CD8-positive, alpha-beta memory T cell (primary cell): ENCODE results near the gene ARHGEF7. TPM values are rescaled to one million over a fixed set of nuclear protein-coding genes. Genes with fewer than 3 reads are reported as not detected.

Experiments
- CTCF ChIA-PET: fragments of 350-600 bp; sonication (Branson Sonifier 250); formaldehyde crosslinking; loops from one replicate; lab custom pipeline; 2021; ENCODE audit warnings: antibody characterized with exemption; lab: Charles Lee
- POLR2A ChIA-PET: fragments of 350-600 bp; sonication (Branson Sonifier 250); formaldehyde crosslinking; loops from one replicate; lab custom pipeline; 2021; ENCODE audit warnings: antibody characterized with exemption; lab: Charles Lee
- DNase-seq, 5 donors: peaks; one replicate each; pipeline versions ENCODE4 v3.0.0 to v3.0.0-alpha.2; 2020 to 2022; ENCODE audit warnings: mixed read lengths in 1 of 5
- H3K27ac ChIP-seq: one replicate; pipeline ENCODE4 v1.7.0; 2013; ENCODE audit warnings: low read depth, mild to moderate bottlenecking, low read length, moderate library complexity
- H3K27me3 ChIP-seq: 2 replicates; pipeline ENCODE4 v1.7.0; 2013; ENCODE audit warnings: low read length, mild to moderate bottlenecking; ENCODE audit not compliant: insufficient read depth, poor library complexity, severe bottlenecking
- H3K36me3 ChIP-seq: 2 replicates; pipeline ENCODE4 v1.7.0; 2013; ENCODE audit warnings: mild to moderate bottlenecking, low read length, moderate library complexity; ENCODE audit not compliant: insufficient read depth
- H3K4me1 ChIP-seq: 2 replicates; pipeline ENCODE4 v1.7.0; 2013; ENCODE audit warnings: mild to moderate bottlenecking, low read length, moderate library complexity; ENCODE audit not compliant: insufficient read depth
- H3K4me3 ChIP-seq: 2 replicates; pipeline ENCODE4 v1.7.0; 2013; ENCODE audit warnings: mild to moderate bottlenecking, low read length
- H3K9me3 ChIP-seq: 2 replicates; pipeline ENCODE4 v1.7.0; 2013; ENCODE audit warnings: mild to moderate bottlenecking, low read length
- H3K27ac Mint-ChIP-seq, 8 donors: one replicate each; pipeline ENCODE4 v1.8.0; 2020 to 2021; ENCODE audit warnings: mixed read lengths in 8 of 8, mild to moderate bottlenecking in 6 of 8, inconsistent platforms in 3 of 8, moderate library complexity in 3 of 8
- H3K27me3 Mint-ChIP-seq, 2 donors: one replicate each; pipeline ENCODE4 v1.8.0; 2020 to 2021; ENCODE audit warnings: mixed read lengths in 2 of 2, mild to moderate bottlenecking in 1 of 2, moderate library complexity in 1 of 2
- H3K36me3 Mint-ChIP-seq, 3 donors: one replicate each; pipeline ENCODE4 v1.8.0; 2020 to 2021; ENCODE audit warnings: mixed read lengths in 3 of 3, inconsistent platforms in 1 of 3, mild to moderate bottlenecking in 1 of 3
- H3K4me1 Mint-ChIP-seq, 3 donors: one replicate each; pipeline ENCODE4 v1.8.0; 2020 to 2021; ENCODE audit warnings: mixed read lengths in 3 of 3, inconsistent platforms in 1 of 3, mild to moderate bottlenecking in 1 of 3
- H3K4me3 Mint-ChIP-seq, 7 donors: one replicate each; pipeline ENCODE4 v1.8.0; 2020 to 2021; ENCODE audit warnings: mixed read lengths in 7 of 7, mild to moderate bottlenecking in 6 of 7, moderate library complexity in 4 of 7, inconsistent platforms in 2 of 7
- H3K9me3 Mint-ChIP-seq, 5 donors: one replicate each; pipeline ENCODE4 v1.8.0; 2020 to 2022; ENCODE audit warnings: mixed read lengths in 5 of 5, mild to moderate bottlenecking in 3 of 5, moderate library complexity in 2 of 5, inconsistent platforms in 1 of 5
- polyA plus RNA-seq: library from polyadenylated mRNA; unstranded; fragments of 300-500 nt; fragmentation: Illumina TruSeq; gene quantifications from one replicate; pipeline ENCODE4 v1.2.3, GENCODE V29; 2021
- total RNA-seq, 2 experiments: library from RNA; stranded (reverse); gene quantifications; one replicate each; pipeline ENCODE4 v1.2.3, GENCODE V29; 2021

Gene ARHGEF7
- total and polyA plus RNA-seq, 3 experiments from 2014 or later, result 12.0 to 46.2 (median 45.9) TPM

GRCh38 chr13:111158136-111158805 is 43.2 kb downstream of the ARHGEF7 start:
- H3K36me3 ChIP-seq, result peaks cover 8% of the 10 kb centered on the region
- H3K9me3 ChIP-seq, result no peaks in the 10 kb centered on the region
- peaks cover 35 to 72% (median 55%) of the 10 kb centered on the region in 3 donors for H3K4me1 Mint-ChIP-seq
- no peak for DNase-seq
- H3K4me3 ChIP-seq, result no peak overlapping the region
- H3K9me3 Mint-ChIP-seq, result no peaks in the 10 kb centered on the region
- H3K27ac Mint-ChIP-seq, result no peak overlapping the region
- H3K4me1 ChIP-seq, result peaks cover 24% of the 10 kb centered on the region
- H3K36me3 Mint-ChIP-seq, result peaks cover 11 to 51% (median 15%) of the 10 kb centered on the region in 3 donors
- peaks cover 0 to 2% of the 10 kb centered on the region in 2 donors for H3K27me3 Mint-ChIP-seq
- no peak overlapping the region for H3K4me3 Mint-ChIP-seq
- ChIA-PET POLR2A (no interaction called here), CTCF (interaction anchor here (0.7 to 1.6 kb wide), 4 partner anchors 9 to 90 kb away, joined by 3 to 4 read pairs (median 3); no protein-coding TSS in a partner anchor)
- no peaks in the 10 kb centered on the region for H3K27me3 ChIP-seq
- H3K27ac ChIP-seq, result no peak overlapping the region

- DNase-seq, result no peak
- ChIA-PET POLR2A (no interaction called here), CTCF (no interaction called here)
- Histone ChIP-seq H3K4me1 (peaks cover 18% of the 10 kb centered on the region), H3K27ac (no peak overlapping the region), H3K36me3 (peaks cover 8% of the 10 kb centered on the region), H3K9me3 (no peaks in the 10 kb centered on the region), H3K27me3 (no peaks in the 10 kb centered on the region), H3K4me3 (no peak overlapping the region)
- H3K4me1 Mint-ChIP-seq, result peaks cover 31 to 71% (median 55%) of the 10 kb centered on the region in 3 donors
- no peaks in the 10 kb centered on the region for H3K9me3 Mint-ChIP-seq
- H3K27me3 Mint-ChIP-seq, result no peaks in the 10 kb centered on the region
- no peak overlapping the region for H3K4me3 Mint-ChIP-seq
- H3K36me3 Mint-ChIP-seq, result peaks cover 11 to 52% (median 15%) of the 10 kb centered on the region in 3 donors
- peak overlapping the region in 1 of 8 donors; percentile 44 for H3K27ac Mint-ChIP-seq
Measured at GRCh38 chr13:111159362-111160320, 44.5 kb downstream of the ARHGEF7 start.

GRCh38 chr13:111160648-111161047 is 45.5 kb downstream of the ARHGEF7 start:
- POLR2A ChIA-PET, result no interaction called here
- peaks cover 8% of the 10 kb centered on the region for H3K36me3 ChIP-seq
- peaks cover 9% of the 10 kb centered on the region for H3K4me1 ChIP-seq
- peaks cover 11 to 55% (median 18%) of the 10 kb centered on the region in 3 donors for H3K36me3 Mint-ChIP-seq
- no peak overlapping the region for H3K27ac Mint-ChIP-seq
- CTCF ChIA-PET, result no interaction called here
- DNase-seq, result no peak
- no peaks in the 10 kb centered on the region for H3K27me3 ChIP-seq
- no peak overlapping the region for H3K4me3 ChIP-seq
- no peaks in the 10 kb centered on the region for H3K9me3 Mint-ChIP-seq
- peaks cover 32 to 71% (median 54%) of the 10 kb centered on the region in 3 donors for H3K4me1 Mint-ChIP-seq
- no peak overlapping the region for H3K4me3 Mint-ChIP-seq
- H3K27me3 Mint-ChIP-seq, result no peaks in the 10 kb centered on the region
- H3K9me3 ChIP-seq, result no peaks in the 10 kb centered on the region
- H3K27ac ChIP-seq, result no peak overlapping the region

- Histone ChIP-seq H3K9me3 (no peaks in the 10 kb centered on the region), H3K4me3 (no peak overlapping the region), H3K27me3 (no peaks in the 10 kb centered on the region), H3K4me1 (peaks cover 20% of the 10 kb centered on the region), H3K27ac (no peak overlapping the region), H3K36me3 (peaks cover 8% of the 10 kb centered on the region)
- H3K4me3 Mint-ChIP-seq, result no peak overlapping the region
- H3K4me1 Mint-ChIP-seq, result peaks cover 39 to 75% (median 60%) of the 10 kb centered on the region in 3 donors
- peaks cover 11 to 59% (median 18%) of the 10 kb centered on the region in 3 donors for H3K36me3 Mint-ChIP-seq
- CTCF ChIA-PET, result interaction anchor here (1.4 kb wide), 1 partner anchor 23 kb away, joined by 5 read pairs; no protein-coding TSS in a partner anchor
- no peak for DNase-seq
- POLR2A ChIA-PET, result no interaction called here
- H3K27ac Mint-ChIP-seq, result peak overlapping the region in 2 of 8 donors; percentile 24 to 36
- no peaks in the 10 kb centered on the region for H3K9me3 Mint-ChIP-seq
- H3K27me3 Mint-ChIP-seq, result no peaks in the 10 kb centered on the region
Measured at GRCh38 chr13:111161601-111162600, 46.8 kb downstream of the ARHGEF7 start.

GRCh38 chr13:111165241-111166010 is 50.3 kb downstream of the ARHGEF7 start:
- POLR2A ChIA-PET, result no interaction called here
- peaks cover 8 to 69% (median 13%) of the 10 kb centered on the region in 3 donors for H3K36me3 Mint-ChIP-seq
- CTCF ChIA-PET, result no interaction called here

GRCh38 chr13:111166882-111167675 is 52.0 kb downstream of the ARHGEF7 start:
- Mint-ChIP-seq H3K36me3 (peaks cover 4 to 70% (median 12%) of the 10 kb centered on the region in 3 donors), H3K27me3 (no peaks in the 10 kb centered on the region), H3K4me1 (peaks cover 56 to 89% (median 81%) of the 10 kb centered on the region in 3 donors), H3K27ac (peak overlapping the region in 7 of 8 donors; percentile 27 to 91 (median 88)), H3K9me3 (no peaks in the 10 kb centered on the region), H3K4me3 (peak overlapping the region in 6 of 7 donors; percentile 37 to 66 (median 38))
- Histone ChIP-seq H3K4me1 (peaks cover 33% of the 10 kb centered on the region), H3K9me3 (no peaks in the 10 kb centered on the region), H3K36me3 (no peaks in the 10 kb centered on the region), H3K4me3 (no peak overlapping the region), H3K27ac (no peak overlapping the region), H3K27me3 (no peaks in the 10 kb centered on the region)
- CTCF ChIA-PET, result interaction anchor here (1.1 to 1.3 kb wide), 2 partner anchors 9 to 13 kb away, joined by 4 to 5 read pairs; no protein-coding TSS in a partner anchor
- POLR2A ChIA-PET, result no interaction called here
- peak in 2 of 5 donors; percentile 40 to 41 for DNase-seq

More at GRCh38 chr13:111165241-111166010, 50.3 kb downstream of the ARHGEF7 start:
- H3K4me3 ChIP-seq, result no peak overlapping the region
- H3K4me1 ChIP-seq, result peaks cover 21% of the 10 kb centered on the region
- H3K9me3 Mint-ChIP-seq, result no peaks in the 10 kb centered on the region
- H3K27me3 ChIP-seq, result no peaks in the 10 kb centered on the region
- H3K9me3 ChIP-seq, result no peaks in the 10 kb centered on the region
- H3K4me3 Mint-ChIP-seq, result peak overlapping the region in 3 of 7 donors; percentile 12 to 68 (median 13)
- H3K4me1 Mint-ChIP-seq, result peaks cover 56 to 83% (median 69%) of the 10 kb centered on the region in 3 donors
- no peaks in the 10 kb centered on the region for H3K27me3 Mint-ChIP-seq
- H3K27ac Mint-ChIP-seq, result peak overlapping the region in 5 of 8 donors; percentile 13 to 87 (median 30)
- H3K27ac ChIP-seq, result no peak overlapping the region
- H3K36me3 ChIP-seq, result no peaks in the 10 kb centered on the region
- DNase-seq, result no peak
